Spleen (tissue), 11 donors: ENCODE results near the gene RYR2. TPM values are rescaled to one million over a fixed set of nuclear protein-coding genes. Genes with fewer than 3 reads are reported as not detected.

Experiments
- DNase-seq: peaks from one replicate; pipeline ENCODE4 v3.0.0-alpha.2; 2020
- H3K27ac ChIP-seq, 8 donors: fragments of 200-600 bp; sonication (generic) in 7 of 8; 1 replicate in 4 of 8; 2 replicates in 4 of 8; pipeline versions ENCODE4 v1.5.0 to v1.8.0; 2016 to 2021; ENCODE audit warnings: inconsistent platforms in 4 of 8, mild to moderate bottlenecking in 4 of 8, moderate library complexity in 1 of 8
- H3K27me3 ChIP-seq, 7 donors: fragments of 200-600 bp; sonication (generic) in 6 of 7; replicated peaks in 1 of 7; 1 replicate in 4 of 7; 2 replicates in 3 of 7; pipeline versions ENCODE4 v1.5.0 to v1.8.0; 2016 to 2021; ENCODE audit warnings: inconsistent platforms in 3 of 7, mild to moderate bottlenecking in 1 of 7
- H3K36me3 ChIP-seq, 6 donors: fragments of 200-600 bp; sonication (generic) in 5 of 6; 1 replicate in 4 of 6; 2 replicates in 2 of 6; pipeline versions ENCODE4 v1.5.0 to v1.8.0; 2016 to 2021; ENCODE audit warnings: inconsistent platforms in 2 of 6
- H3K4me1 ChIP-seq, 6 donors: fragments of 200-600 bp; sonication (generic) in 5 of 6; 1 replicate in 3 of 6; 2 replicates in 3 of 6; pipeline versions ENCODE4 v1.5.0 to v1.8.0; 2016 to 2021; ENCODE audit warnings: inconsistent platforms in 3 of 6
- H3K4me3 ChIP-seq, 8 donors: fragments of 200-600 bp; sonication (generic) in 7 of 8; 1 replicate in 4 of 8; 2 replicates in 4 of 8; pipeline versions ENCODE4 v1.5.0 to v1.8.0; 2016 to 2021; ENCODE audit warnings: inconsistent platforms in 4 of 8, mild to moderate bottlenecking in 4 of 8, moderate library complexity in 2 of 8
- H3K9me3 ChIP-seq, 8 donors: fragments of 200-600 bp; sonication (generic) in 7 of 8; 1 replicate in 4 of 8; 2 replicates in 4 of 8; pipeline versions ENCODE4 v1.5.0 to v1.8.0; 2016 to 2021; ENCODE audit warnings: inconsistent platforms in 4 of 8
- CTCF ChIP-seq, 11 experiments: fragments of 200-600 bp in 7 of 11; fragments of 450-650 bp in 4 of 11; sonication (generic) in 4 of 11; IDR thresholded peaks in 8 of 11; conservative IDR thresholded peaks in 3 of 11; 1 replicate in 7 of 11; 2 replicates in 4 of 11; pipeline versions ENCODE4 v1.4.0 to v1.8.0; 2016 to 2021; ENCODE audit warnings: antibody characterized with exemption in 11 of 11, inconsistent platforms in 4 of 11, mild to moderate bottlenecking in 1 of 11
- POLR2A ChIP-seq, 3 donors: fragments of 450-650 bp; IDR thresholded peaks; one replicate each; pipeline ENCODE4 v1.5.1; 2017; ENCODE audit warnings: antibody characterized with exemption in 3 of 3, mild to moderate bottlenecking in 1 of 3
- POLR2AphosphoS5 ChIP-seq, 3 donors: sonication (generic); formaldehyde crosslinking; IDR thresholded peaks; one replicate each; pipeline ENCODE4 v1.5.1; 2017; ENCODE audit warnings: antibody characterized with exemption in 3 of 3
- WGBS, 5 donors: extraction: QIAGEN DNeasy Blood & Tissue Kit in 3 of 5; methylation state at CpG; one replicate each; pipeline versions ENCODE4 v1.1.5 to v1.1.7; 2013 to 2018; 5-methylcytosine and 5-hydroxymethylcytosine counted together
- intact Hi-C: fragments of 100-400 bp; cut with DNase I; formaldehyde crosslinking; loops from one replicate; pipeline ENCODE4 v1.15.0; 2023; ENCODE audit warnings: low total_unique reads
- polyA plus RNA-seq, 3 donors: library from polyadenylated mRNA; stranded (reverse); fragments of 200-250 nt; gene quantifications; one replicate each; pipeline ENCODE4 v1.2.1, GENCODE V29; 2013
- total RNA-seq, 7 donors: library from RNA; depleted of rRNA in 3 of 7; stranded (reverse); fragments of >200 nt in 3 of 7; fragmentation: NEBNext Ultra II Directional in 4 of 7; extraction: Animal tissue kit (Norgen Biotek cat#: 25700) in 4 of 7; gene quantifications; one replicate each; pipeline versions ENCODE4 v1.1.0 to v1.2.1, GENCODE V29; 2016 to 2021
- donor health status: healthy with polysubstance abuse.
- donor health status: DM: no; HTN: no; CAD: no; lungs with moderate emphysema.
- donor health status: DM: no; HTN: no; CAD: no.
- donor health status: Bipolar disorder and iron deficiency.
- donor health status: healthy.
- donor health status: DM: no; HTN: no; CAD: no.
- donor health status: DM: yes; HTN: yes; CAD: no.

Gene RYR2
- total and polyA plus RNA-seq, 10 donors: 0.12 to 7.1 (median 3.7) TPM

GRCh38 chr1:237444120-237444790, 402.3 kb downstream of the RYR2 start:
- H3K9me3 ChIP-seq: no peaks in the 10 kb centered on the region
- 50 to 69% (median 57%) methylated on average over 3 of the region's 3 CpGs for WGBS, 5 donors
- no peak for TF ChIP-seq POLR2AphosphoS5 (IDR thresholded peaks at IDR 0.05)
- intact Hi-C loops: no loop called here
- H3K27ac ChIP-seq: no peak overlapping the region
- no peak for DNase-seq
- no peaks in the 10 kb centered on the region for H3K27me3 ChIP-seq
- H3K4me3 ChIP-seq: no peak overlapping the region
- no peaks in the 10 kb centered on the region for H3K4me1 ChIP-seq
- H3K36me3 ChIP-seq: no peaks in the 10 kb centered on the region

- no peaks in the 10 kb centered on the region for H3K36me3 ChIP-seq
- TF ChIP-seq CTCF (IDR thresholded peaks at IDR 0.05 in 8 of 11, conservative IDR thresholded peaks at IDR 0.05 in 3 of 11): no peak
- no peak for TF ChIP-seq POLR2AphosphoS5 (IDR thresholded peaks at IDR 0.05)
- no peak for TF ChIP-seq POLR2A (IDR thresholded peaks at IDR 0.05)
- intact Hi-C loops: no loop called here
- no peak overlapping the region for H3K27ac ChIP-seq
- no peak for DNase-seq
- no peaks in the 10 kb centered on the region for H3K4me1 ChIP-seq
- 79 to 88% (median 81%) methylated on average over 7 of the region's 7 CpGs for WGBS, 5 donors
- no peak overlapping the region for H3K4me3 ChIP-seq
- H3K27me3 ChIP-seq: no peaks in the 10 kb centered on the region
- H3K9me3 ChIP-seq: no peaks in the 10 kb centered on the region
Observed at GRCh38 chr1:237448042-237448441, 406.1 kb downstream of the RYR2 start.

- no peaks in the 10 kb centered on the region for H3K4me1 ChIP-seq
- H3K9me3 ChIP-seq: peaks cover 0 to 8% (median 0%) of the 10 kb centered on the region in 8 donors
- intact Hi-C loops: no loop called here
- H3K4me3 ChIP-seq: no peak overlapping the region
- WGBS, 5 donors: 67 to 81% (median 69%) methylated on average over 3 of the region's 3 CpGs
- H3K36me3 ChIP-seq: no peaks in the 10 kb centered on the region
- no peaks in the 10 kb centered on the region for H3K27me3 ChIP-seq
- H3K27ac ChIP-seq: no peak overlapping the region
- DNase-seq: no peak
- TF ChIP-seq POLR2AphosphoS5 (IDR thresholded peaks at IDR 0.05) (no peak), CTCF (IDR thresholded peaks at IDR 0.05 in 8 of 11, conservative IDR thresholded peaks at IDR 0.05 in 3 of 11) (no peak), POLR2A (IDR thresholded peaks at IDR 0.05) (no peak)
Observed at GRCh38 chr1:237457573-237457972, 415.6 kb downstream of the RYR2 start.

- H3K27me3 ChIP-seq: no peaks in the 10 kb centered on the region
- H3K4me1 ChIP-seq: no peaks in the 10 kb centered on the region
- no peak overlapping the region for H3K4me3 ChIP-seq
- 48 to 59% (median 57%) methylated on average over 3 of the region's 3 CpGs for WGBS, 5 donors
- DNase-seq: no peak
- H3K27ac ChIP-seq: no peak overlapping the region
- no peak for TF ChIP-seq POLR2A (IDR thresholded peaks at IDR 0.05)
- TF ChIP-seq CTCF (IDR thresholded peaks at IDR 0.05 in 8 of 11, conservative IDR thresholded peaks at IDR 0.05 in 3 of 11): no peak
- TF ChIP-seq POLR2AphosphoS5 (IDR thresholded peaks at IDR 0.05): no peak
- intact Hi-C loops: no loop called here
- no peaks in the 10 kb centered on the region for H3K36me3 ChIP-seq
- H3K9me3 ChIP-seq: no peaks in the 10 kb centered on the region
Observed at GRCh38 chr1:237467320-237467719, 425.3 kb downstream of the RYR2 start.
